GM19238 (cell line): ENCODE results near the gene TIMM13.
A peak's percentile ranks its signal among the peaks of the same experiment; 100 is the strongest.
"Not testable (repeated sequence)": the region's sequence is repeated elsewhere in the genome, so short reads cannot be mapped to it uniquely, and the experiment has no call there.

Source experiments
- DNase-seq: peaks from one replicate; pipeline ENCODE4 v3.0.0; 2011; ENCODE audit warnings: low spot score; ENCODE audit not compliant: insufficient read length

Gene TIMM13

GRCh38 chr19:2427429-2428320 is at the start of gene TIMM13:
Gene TIMM13 (minus strand): TSS chr19:2427586. CDS start chr19:2427533, 53 bp downstream.
- peak; percentile 98 for DNase-seq

GRCh38 chr19:2476451-2477140 is 49.2 kb upstream of the TIMM13 start:
- DNase-seq, result no peak

- peak; percentile 96 for DNase-seq
Measured at GRCh38 chr19:2475702-2476450, 48.5 kb upstream of the TIMM13 start, which contains the start of gene GADD45B. Gene GADD45B (plus strand): TSS chr19:2476127. CDS start chr19:2476359, 232 bp downstream.

DNA sequence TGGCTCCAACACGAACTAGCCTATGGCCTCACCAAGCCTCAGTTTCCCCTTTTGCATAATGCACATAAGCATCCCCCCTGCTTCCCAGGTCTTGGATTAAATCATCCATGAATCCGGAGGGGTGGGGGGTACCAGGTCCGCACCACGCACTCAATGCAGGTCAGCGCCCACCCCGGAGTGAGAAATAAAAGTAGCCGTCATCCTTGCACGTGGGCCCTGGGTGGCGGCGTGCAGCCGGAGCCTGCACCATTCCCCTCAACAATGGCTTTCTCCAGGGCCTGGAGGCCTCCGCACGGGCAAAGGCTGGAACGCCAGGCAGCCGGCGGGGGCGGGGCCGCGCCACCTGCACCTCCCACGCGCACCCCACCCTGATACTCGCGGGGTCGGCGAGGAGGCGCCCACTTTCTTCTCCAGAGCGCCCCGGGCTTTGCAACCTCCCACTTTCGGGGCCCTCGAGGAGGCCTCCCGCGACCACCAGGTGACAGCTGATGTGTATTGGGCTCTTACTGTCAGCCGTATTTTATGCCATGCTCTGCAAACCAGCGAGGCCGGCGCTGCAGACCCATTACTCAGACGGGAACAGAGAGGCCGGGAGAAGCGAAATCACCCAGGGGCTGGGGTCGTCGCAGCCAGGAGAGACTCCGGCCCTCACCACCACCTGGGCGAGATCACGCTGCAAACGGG is 47.8 kb upstream of the TIMM13 start:
- no peak for DNase-seq

DNA sequence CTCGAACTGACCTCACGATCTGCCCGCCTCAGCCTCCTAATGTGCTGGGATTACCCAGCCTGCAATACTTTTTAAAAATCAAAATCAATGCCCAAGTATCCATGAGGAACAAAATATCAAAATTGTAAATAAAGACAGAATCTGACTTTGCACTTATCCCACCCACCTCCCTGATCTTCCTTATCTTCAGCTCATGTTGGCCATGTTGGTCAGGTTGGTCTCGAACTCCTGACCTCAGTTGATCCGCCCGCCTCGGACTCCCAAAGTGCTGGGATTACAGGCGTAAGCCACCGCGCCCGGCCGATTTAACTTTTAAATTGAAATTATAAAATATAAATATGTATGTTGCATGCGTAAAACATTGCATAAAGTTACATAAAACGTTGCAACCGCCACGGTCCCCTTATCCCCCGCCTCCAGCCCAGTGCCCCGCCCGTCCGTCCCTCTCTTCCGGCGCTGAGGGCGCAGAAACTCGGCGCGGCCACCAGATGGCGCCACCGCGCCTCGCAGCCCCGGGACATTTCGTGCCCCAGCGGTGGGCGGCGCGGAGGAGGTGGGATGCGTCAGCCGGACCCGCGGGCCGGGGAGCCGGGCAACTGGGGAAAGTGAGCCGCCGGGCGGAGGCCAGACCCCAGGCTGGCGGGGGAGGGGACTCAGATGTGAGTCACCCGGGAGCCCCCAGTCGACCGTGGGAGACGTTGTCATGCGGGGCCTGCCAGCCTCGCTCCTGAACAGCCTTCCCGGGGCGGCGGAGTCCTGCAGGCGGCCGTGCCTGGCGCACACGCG is 47.0 kb upstream of the TIMM13 start:
- peak; percentile 81 for DNase-seq

- not testable (repeated sequence) for DNase-seq
Measured at GRCh38 chr19:2469915-2470200, 42.5 kb upstream of the TIMM13 start.

DNA sequence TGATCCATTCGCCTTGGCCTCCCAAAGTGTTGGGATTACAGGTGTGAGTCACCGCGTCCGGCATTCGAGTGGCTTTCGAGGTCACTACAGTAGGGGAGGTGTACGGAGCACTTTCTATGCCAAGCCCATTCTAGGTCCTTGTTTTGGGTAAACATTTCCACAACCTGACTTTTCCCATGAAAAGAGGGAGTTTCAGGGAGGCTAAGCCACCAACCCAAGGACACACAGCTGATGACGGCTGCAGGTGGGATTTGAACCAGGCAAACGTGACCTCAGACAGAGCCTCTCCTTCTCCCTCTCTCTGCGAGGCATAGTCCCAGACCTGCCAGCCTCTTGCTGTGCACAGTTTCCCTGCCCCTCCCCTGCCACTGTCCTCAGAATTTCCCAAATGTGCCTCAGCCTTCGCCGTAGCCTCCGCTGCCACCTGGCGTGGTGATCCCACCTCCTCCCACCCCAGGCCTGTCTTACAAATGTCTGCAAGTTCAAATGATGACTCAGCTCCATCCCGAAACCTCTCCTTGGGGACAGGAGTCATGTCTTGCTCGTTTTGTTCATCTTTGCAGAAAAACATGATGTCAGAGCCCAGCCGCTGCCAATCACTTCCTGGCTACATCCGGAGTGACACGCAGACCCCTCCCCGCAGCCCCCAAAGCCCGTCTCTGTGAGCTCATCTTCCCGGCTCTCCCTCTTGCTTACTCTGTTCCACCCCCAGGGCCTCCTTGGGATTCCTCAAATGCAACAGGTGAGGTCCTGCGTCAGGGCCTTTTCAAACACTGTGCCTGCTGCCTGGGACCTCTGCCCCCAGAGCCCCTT is 41.9 kb upstream of the TIMM13 start:
- DNase-seq, result no peak

GRCh38 chr19:2468596-2468995 is 41.2 kb upstream of the TIMM13 start:
- no peak for DNase-seq

- DNase-seq, result no peak
Measured at GRCh38 chr19:2464389-2464788, 37.0 kb upstream of the TIMM13 start.

DNA sequence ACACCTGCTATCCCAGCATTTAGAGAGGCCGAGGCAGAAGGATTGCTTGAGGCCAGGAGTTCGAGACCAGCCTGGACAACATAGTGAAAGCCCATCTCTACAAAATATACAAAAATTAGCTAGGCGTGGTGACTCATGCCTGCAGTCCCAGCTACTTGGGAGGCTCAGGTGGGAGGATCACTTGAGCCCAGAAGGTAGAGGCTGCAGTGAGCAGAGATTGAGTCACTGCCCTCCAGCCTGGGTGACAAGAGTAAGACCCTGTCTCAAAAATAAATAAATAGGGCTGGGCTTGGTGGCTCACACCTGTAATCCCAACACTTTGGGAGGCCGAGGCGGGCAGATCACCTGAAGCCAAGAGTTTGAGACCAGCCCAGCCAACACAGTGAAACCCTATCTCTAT is 36.3 kb upstream of the TIMM13 start:
- not testable (repeated sequence) for DNase-seq

DNA sequence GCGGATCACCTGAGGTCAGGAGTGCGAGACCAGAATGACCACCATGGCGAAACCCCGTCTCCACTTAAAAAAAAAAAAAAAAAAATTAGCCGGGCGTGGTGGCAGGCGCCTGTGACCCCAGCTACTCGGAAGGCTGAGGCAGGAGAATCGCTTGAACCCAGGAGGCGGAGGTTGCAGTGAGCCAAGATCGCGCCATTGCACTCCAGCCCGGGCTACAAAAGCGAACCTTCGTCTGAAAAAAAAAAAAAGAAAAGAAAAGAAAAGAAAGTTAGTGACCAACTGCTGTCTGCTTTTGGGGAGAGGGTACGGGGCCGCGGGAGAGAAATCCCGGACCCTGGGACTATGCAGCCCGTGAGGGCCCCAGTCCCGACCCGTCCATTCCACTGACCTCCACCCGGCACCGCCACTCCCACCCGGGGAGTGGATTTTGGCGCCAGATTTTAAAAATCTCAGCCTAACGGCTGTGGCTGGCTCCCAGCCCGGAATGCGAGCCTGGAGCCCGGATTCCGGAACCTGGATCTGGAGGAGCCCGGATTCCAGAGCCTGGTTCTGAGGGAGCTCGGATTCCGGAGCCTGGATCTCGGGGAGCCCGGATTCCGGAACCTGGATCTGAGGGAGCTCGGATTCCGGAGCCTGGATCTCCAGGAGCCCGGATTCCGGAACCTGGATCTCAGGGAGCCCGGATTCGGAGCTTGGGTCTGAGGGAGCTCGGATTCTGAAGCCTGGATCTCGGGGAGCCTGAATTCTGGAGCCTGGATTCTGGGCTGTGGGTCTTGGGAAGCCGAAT is 35.4 kb upstream of the TIMM13 start:
- DNase-seq, result no peak

DNA sequence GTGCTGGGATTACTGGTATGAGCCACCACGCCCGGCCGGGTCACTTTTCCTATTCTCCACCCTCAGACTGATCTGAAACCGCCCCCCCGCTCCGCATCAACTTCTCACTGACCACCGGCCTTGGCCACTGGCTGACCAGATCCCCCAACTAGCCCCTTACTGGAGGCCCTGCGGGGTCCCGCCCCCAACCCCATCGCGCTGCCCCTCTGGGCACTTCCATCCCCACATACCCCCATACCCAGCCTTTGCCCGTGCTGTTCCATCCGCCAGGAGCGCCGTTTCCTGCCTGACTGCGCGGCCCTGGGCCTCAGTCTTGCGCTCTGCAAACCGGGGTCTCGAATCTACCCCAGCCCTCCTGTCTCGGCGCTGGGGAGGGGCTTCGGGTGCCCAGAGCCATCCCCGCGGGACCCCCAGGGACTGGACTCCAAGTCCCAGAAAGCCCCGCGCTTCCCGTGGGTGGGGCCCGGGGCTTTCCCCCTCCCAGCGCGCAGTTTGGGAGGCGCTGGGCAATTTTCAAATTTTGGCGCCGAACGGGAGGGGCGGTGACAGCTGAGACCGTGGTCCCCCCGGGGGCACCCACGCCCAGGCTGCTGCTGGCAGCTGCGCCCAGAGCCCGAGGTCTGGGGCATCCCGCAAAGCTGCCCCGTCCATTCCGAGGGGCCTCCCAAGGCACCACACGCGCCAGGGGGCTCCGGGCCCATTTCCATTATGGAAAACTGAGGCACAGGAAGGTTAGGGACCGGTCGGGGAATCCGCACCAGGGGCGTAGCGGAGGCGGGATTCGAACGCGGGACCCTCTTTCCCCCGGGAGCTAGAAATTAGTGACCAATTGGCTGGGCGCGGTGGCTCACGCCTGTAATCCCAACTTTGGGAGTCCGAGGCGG is 34.6 kb upstream of the TIMM13 start:
- peak; percentile 85 for DNase-seq

DNA sequence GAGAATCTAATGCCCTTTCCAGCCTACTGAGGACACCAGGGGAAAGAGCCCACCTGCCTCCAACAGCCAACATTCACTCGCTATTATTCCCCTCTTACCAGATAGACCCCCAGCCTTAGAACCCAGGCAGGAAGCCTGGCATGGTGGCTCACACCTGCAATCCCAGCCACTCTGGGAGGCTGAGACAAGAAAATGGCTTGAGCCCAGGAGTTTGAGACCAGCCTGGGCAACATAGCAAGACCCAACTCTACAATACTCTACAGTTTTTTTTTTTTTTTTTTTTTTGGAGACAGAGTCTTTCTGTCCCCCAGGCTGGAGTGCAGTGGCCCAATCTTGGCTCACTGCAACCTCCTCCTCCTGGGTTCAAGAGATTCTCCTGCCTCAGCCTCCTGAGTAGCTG is 32.9 kb upstream of the TIMM13 start:
- DNase-seq, result no peak

GRCh38 chr19:2458776-2459175 is 31.4 kb upstream of the TIMM13 start:
- DNase-seq, result not testable (repeated sequence)

DNA sequence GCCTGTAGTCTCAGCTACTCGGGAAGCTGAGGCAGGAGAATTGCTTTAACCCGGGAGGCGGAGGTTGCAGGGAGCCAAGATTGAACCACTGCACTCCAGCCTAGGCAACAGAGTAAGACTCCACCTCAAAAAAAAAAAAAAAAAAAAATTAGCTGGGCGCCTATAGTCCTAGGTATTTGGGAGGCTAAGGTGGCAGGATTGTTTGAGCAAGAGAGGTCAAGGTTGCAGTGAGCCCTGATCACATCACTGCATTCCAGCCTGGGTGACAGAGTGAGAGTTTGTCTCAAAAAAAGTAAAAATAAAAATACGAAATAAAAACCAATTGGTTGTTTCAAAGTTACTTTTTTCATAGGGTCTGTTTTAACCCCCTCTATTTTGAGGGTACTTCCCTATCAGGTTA is 30.7 kb upstream of the TIMM13 start:
- DNase-seq, result no peak

- no peak for DNase-seq
Measured at GRCh38 chr19:2457394-2458037, 30.1 kb upstream of the TIMM13 start.

GRCh38 chr19:2455851-2456570 is 28.6 kb upstream of the TIMM13 start:
- peak; percentile 76 for DNase-seq
